HepG2 (cell line): ENCODE results near the gene GPR89A. TPM values are rescaled to one million over a fixed set of nuclear protein-coding genes. Genes with fewer than 3 reads are reported as not detected.
A peak's percentile ranks its signal among the peaks of the same experiment; 100 is the strongest.

Source experiments
- FOXM1 ChIP-seq: sonication (generic); formaldehyde crosslinking; IDR thresholded peaks from 2 replicates; pipeline ENCODE4 v1.5.0; 2020; ENCODE audit warnings: missing genetic modification reagents
- HNRNPLL ChIP-seq: fragments of 200-400 bp; formaldehyde crosslinking; IDR thresholded peaks from 2 replicates; pipeline ENCODE4 v1.6.1; 2017; ENCODE audit warnings: mild to moderate bottlenecking, low read depth, low read length; ENCODE audit not compliant: poor library complexity, severe bottlenecking
- MXD4 ChIP-seq: IDR thresholded peaks from 2 replicates; pipeline ENCODE4 v1.6.1; 2016; ENCODE audit warnings: mild to moderate bottlenecking, missing biosample characterization, missing genetic modification reagents
- NCOA5 ChIP-seq: sonication (generic); formaldehyde crosslinking; IDR thresholded peaks from 2 replicates; pipeline ENCODE4 v1.4.0; 2020; ENCODE audit warnings: missing genetic modification reagents
- NFYB ChIP-seq: sonication (generic); formaldehyde crosslinking; IDR thresholded peaks from 2 replicates; pipeline ENCODE4 v1.4.0; 2020; ENCODE audit warnings: missing genetic modification reagents
- PCBP1 ChIP-seq: fragments of 200-400 bp; formaldehyde crosslinking; IDR thresholded peaks from 2 replicates; pipeline ENCODE4 v1.6.1; 2017; ENCODE audit warnings: mild to moderate bottlenecking, low read depth, low read length, borderline replicate concordance
- SKI ChIP-seq: fragments of 450-650 bp; IDR thresholded peaks from one replicate; pipeline ENCODE4 v1.6.1; 2018; ENCODE audit warnings: mild to moderate bottlenecking; ENCODE audit not compliant: partially characterized antibody
- SP1 ChIP-seq, 2 experiments: fragments of 450-650 bp in 1 of 2; sonication (generic) in 1 of 2; formaldehyde crosslinking in 1 of 2; IDR thresholded peaks; 2 replicates each; pipeline versions ENCODE4 v1.4.0 to v1.6.1; 2016 to 2020; ENCODE audit warnings: missing genetic modification reagents in 1 of 2
- STAT5B ChIP-seq: sonication (generic); formaldehyde crosslinking; IDR thresholded peaks from 2 replicates; pipeline ENCODE4 v1.4.0; 2020; ENCODE audit warnings: missing genetic modification reagents
- TP53 ChIP-seq: sonication (generic); formaldehyde crosslinking; conservative IDR thresholded peaks from 2 replicates; pipeline ENCODE4 v1.4.0; 2020; ENCODE audit warnings: missing genetic modification reagents
- ZBTB34 ChIP-seq: sonication (generic); formaldehyde crosslinking; IDR thresholded peaks from 2 replicates; pipeline ENCODE4 v1.8.0; 2022; ENCODE audit warnings: mild to moderate bottlenecking, missing genetic modification reagents
- ZNF138 ChIP-seq: sonication (generic); formaldehyde crosslinking; IDR thresholded peaks from 2 replicates; pipeline ENCODE4 v1.5.0; 2020; ENCODE audit warnings: mild to moderate bottlenecking, low read depth, missing genetic modification reagents
- ZNF235 ChIP-seq: sonication (generic); formaldehyde crosslinking; IDR thresholded peaks from 2 replicates; pipeline ENCODE4 v1.8.1; 2023; ENCODE audit warnings: mild to moderate bottlenecking, missing genetic modification reagents, borderline replicate concordance
- ZNF24 ChIP-seq: fragments of 450-650 bp; IDR thresholded peaks from 2 replicates; pipeline ENCODE4 v1.6.1; 2017; ENCODE audit warnings: antibody characterized with exemption, mild to moderate bottlenecking
- ZNF281 ChIP-seq: sonication (generic); formaldehyde crosslinking; IDR thresholded peaks from 2 replicates; pipeline ENCODE4 v1.4.0; 2020; ENCODE audit warnings: missing genetic modification reagents, borderline replicate concordance
- ZSCAN21 ChIP-seq: sonication (generic); formaldehyde crosslinking; IDR thresholded peaks from 2 replicates; pipeline ENCODE4 v1.8.0; 2022; ENCODE audit warnings: mild to moderate bottlenecking, missing genetic modification reagents, moderate library complexity, borderline replicate concordance
- polyA plus RNA-seq, 8 experiments: library from polyadenylated mRNA; depleted of rRNA in 3 of 8; stranded (reverse) in 7 of 8; unstranded in 1 of 8; fragments of >200 nt; fragmentation: Illumina TruSeq in 4 of 8; extraction: Trizol in 4 of 8; gene quantifications; 2 replicates each; pipeline versions ENCODE4 v1.2.1 to v1.2.3, GENCODE V29; 2011 to 2016; ENCODE audit warnings: low read depth in 4 of 8, missing spikeins in 1 of 8, mixed read lengths in 1 of 8; ENCODE audit not compliant: insufficient read depth in 1 of 8
- total RNA-seq, 5 experiments: library from RNA; depleted of rRNA; stranded (reverse); fragments of >200 nt; fragmentation: Illumina TruSeq; extraction: Trizol; gene quantifications; 2 replicates each; pipeline ENCODE4 v1.2.3, GENCODE V29; 2016; ENCODE audit warnings: low read depth in 1 of 5
- TF ChIP-seq, protein P1 (sequence below): sonication (generic); formaldehyde crosslinking; conservative IDR thresholded peaks from 2 replicates; pipeline ENCODE4 v1.4.0; 2020; ENCODE audit warnings: mild to moderate bottlenecking, missing genetic modification reagents, moderate library complexity
- TF ChIP-seq, protein P2 (sequence below): sonication (generic); formaldehyde crosslinking; IDR thresholded peaks from 2 replicates; pipeline ENCODE4 v1.5.1; 2020; ENCODE audit warnings: missing genetic modification reagents, mild to moderate bottlenecking, borderline replicate concordance
- TF ChIP-seq, protein P3 (sequence below), 2 experiments: sonication (generic) in 1 of 2; formaldehyde crosslinking in 1 of 2; IDR thresholded peaks; 2 replicates each; pipeline versions ENCODE4 v1.4.0 to v1.6.1; 2018 to 2020; ENCODE audit warnings: missing genetic modification reagents in 2 of 2, borderline replicate concordance in 1 of 2, low read depth in 1 of 2, mild to moderate bottlenecking in 1 of 2, missing biosample characterization in 1 of 2

The GPR89A gene
- total and polyA plus RNA-seq, 2 of the 13 experiments (the other 11 are each of a cell fraction or from before 2014, with no cell fraction given) = 23.4 to 32.6 TPM

- TF ChIP-seq, protein P1, sequence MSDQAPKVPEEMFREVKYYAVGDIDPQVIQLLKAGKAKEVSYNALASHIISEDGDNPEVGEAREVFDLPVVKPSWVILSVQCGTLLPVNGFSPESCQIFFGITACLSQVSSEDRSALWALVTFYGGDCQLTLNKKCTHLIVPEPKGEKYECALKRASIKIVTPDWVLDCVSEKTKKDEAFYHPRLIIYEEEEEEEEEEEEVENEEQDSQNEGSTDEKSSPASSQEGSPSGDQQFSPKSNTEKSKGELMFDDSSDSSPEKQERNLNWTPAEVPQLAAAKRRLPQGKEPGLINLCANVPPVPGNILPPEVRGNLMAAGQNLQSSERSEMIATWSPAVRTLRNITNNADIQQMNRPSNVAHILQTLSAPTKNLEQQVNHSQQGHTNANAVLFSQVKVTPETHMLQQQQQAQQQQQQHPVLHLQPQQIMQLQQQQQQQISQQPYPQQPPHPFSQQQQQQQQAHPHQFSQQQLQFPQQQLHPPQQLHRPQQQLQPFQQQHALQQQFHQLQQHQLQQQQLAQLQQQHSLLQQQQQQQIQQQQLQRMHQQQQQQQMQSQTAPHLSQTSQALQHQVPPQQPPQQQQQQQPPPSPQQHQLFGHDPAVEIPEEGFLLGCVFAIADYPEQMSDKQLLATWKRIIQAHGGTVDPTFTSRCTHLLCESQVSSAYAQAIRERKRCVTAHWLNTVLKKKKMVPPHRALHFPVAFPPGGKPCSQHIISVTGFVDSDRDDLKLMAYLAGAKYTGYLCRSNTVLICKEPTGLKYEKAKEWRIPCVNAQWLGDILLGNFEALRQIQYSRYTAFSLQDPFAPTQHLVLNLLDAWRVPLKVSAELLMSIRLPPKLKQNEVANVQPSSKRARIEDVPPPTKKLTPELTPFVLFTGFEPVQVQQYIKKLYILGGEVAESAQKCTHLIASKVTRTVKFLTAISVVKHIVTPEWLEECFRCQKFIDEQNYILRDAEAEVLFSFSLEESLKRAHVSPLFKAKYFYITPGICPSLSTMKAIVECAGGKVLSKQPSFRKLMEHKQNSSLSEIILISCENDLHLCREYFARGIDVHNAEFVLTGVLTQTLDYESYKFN (CRISPR knock-in tag) = peak; percentile 24; the same call in 1 of the 2 replicates
- TF ChIP-seq FOXM1 (CRISPR knock-in tag) (no peak), TP53 (CRISPR knock-in tag) (no peak), NCOA5 (CRISPR knock-in tag) (no peak), NFYB (CRISPR knock-in tag) (no peak), ZNF138 (no peak), ZBTB34 (CRISPR knock-in tag) (no peak), SKI (no peak), ZNF235 (CRISPR knock-in tag) (no peak), PCBP1 (no peak), ZNF281 (no peak), HNRNPLL (no peak), ZNF24 (no peak), ZSCAN21 (CRISPR knock-in tag) (no peak), STAT5B (no peak), SP1 (IDR thresholded peaks at IDR 0.05) (no peak), SP1 (CRISPR knock-in tag; IDR thresholded peaks at IDR 0.05) (no peak), MXD4 (no peak)
- TF ChIP-seq, protein P2, sequence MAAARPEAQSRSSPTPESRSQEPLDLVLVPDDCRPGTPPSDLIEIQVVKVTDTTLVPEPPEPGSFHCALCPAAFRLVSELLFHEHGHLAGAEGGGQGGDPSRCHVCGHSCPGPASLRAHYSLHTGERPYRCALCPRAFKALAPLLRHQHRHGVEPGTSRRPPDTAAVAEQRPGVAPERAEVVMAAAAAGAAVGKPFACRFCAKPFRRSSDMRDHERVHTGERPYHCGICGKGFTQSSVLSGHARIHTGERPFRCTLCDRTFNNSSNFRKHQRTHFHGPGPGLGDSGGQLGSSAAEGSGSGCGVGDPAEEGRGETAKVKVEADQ = no peak
- TF ChIP-seq, protein P3, sequence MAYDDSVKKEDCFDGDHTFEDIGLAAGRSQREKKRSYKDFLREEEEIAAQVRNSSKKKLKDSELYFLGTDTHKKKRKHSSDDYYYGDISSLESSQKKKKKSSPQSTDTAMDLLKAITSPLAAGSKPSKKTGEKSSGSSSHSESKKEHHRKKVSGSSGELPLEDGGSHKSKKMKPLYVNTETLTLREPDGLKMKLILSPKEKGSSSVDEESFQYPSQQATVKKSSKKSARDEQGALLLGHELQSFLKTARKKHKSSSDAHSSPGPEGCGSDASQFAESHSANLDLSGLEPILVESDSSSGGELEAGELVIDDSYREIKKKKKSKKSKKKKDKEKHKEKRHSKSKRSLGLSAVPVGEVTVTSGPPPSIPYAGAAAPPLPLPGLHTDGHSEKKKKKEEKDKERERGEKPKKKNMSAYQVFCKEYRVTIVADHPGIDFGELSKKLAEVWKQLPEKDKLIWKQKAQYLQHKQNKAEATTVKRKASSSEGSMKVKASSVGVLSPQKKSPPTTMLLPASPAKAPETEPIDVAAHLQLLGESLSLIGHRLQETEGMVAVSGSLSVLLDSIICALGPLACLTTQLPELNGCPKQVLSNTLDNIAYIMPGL (CRISPR knock-in tag; IDR thresholded peaks at IDR 0.05; ENCODE audit: borderline replicate concordance in 1 of 2, low read depth in 1 of 2) = no peak
Measured at GRCh38 chr1:145702052-145702451, 94.3 kb downstream of the GPR89A start (continued).
